GM21528 (cell line): ENCODE data around the gene FAM156A.
"Not testable (repeated sequence)": the region's sequence is repeated elsewhere in the genome, so short reads cannot be mapped to it uniquely, and the experiment has no call there.

Experiments
- ATAC-seq: cut with Tn5 transposase; IDR thresholded peaks from one replicate; pipeline ENCODE4 v1.9.1; 2021; ENCODE audit warnings: mild to moderate bottlenecking, moderate library complexity; ENCODE audit not compliant: unreplicated experiment, low FRiP score

Gene FAM156A

DNA sequence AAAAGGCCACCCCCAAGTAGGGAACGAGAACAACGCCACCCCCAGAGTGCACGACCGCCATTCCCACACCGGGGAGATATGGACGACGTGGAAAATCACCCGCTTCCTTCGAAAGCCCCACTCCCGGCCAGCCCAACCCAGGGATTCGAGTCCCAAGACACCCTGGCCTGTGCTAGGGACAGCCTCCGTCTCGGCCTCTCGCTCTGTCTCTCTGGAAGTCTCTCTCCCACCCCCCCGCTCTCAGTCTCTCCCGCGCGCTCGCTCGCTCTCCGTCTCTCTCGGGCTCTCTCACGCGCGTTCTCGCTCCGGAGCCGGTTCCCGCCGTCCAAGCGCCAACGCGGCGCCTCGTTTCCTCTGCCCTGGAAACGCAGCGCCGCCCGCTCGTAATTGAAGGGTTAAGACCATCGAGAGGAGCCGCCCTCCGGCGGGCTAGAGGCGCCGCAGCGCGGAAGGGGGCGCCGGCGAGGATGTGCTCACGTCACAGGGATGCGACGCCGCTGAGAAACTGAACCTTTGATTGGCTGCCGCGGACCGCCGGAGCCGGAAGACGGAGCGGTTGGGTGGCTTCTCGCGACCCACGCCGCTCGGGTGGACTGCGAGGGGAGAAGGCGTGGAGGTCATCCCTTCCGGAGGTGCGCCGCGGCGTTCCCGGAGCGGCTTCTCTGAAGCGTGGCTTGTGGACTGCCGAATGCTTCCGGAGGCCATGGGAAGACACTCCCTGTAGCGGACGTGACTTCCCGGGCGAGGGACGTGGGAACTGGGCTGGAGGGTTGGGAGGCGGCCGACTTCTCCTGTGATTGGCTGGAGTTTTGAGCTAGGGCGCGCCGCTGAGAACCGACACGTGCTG is at the start of gene FAM156A:
Gene FAM156A (minus strand): TSS at position 406 of the 847 bp plus-strand sequence. CDS start 9,930 bp downstream, outside the sequence.
- ATAC-seq, result peak; percentile 83

DNA sequence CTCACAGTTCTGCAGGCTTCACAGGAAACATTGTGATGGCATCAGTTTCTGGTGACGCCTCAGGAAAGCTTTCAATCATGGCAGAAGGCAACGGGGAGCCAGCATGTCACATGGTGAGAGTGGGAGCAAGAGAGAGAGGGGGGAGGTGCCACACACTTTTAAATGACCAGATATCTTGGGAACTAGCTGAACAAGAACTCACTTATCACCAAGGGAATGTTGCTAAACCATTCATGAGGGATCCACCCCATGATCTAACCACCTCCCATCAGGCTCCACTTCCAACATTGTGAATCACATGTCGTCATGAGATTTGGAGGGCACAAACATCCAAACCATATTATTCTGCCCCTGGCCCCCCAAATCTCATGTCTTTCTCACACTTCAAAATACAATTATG is 47.0 kb upstream of the FAM156A start:
- no peak for ATAC-seq

GRCh38 chrX:53004811-53005210 is 46.5 kb upstream of the FAM156A start:
- ATAC-seq, result no peak

DNA sequence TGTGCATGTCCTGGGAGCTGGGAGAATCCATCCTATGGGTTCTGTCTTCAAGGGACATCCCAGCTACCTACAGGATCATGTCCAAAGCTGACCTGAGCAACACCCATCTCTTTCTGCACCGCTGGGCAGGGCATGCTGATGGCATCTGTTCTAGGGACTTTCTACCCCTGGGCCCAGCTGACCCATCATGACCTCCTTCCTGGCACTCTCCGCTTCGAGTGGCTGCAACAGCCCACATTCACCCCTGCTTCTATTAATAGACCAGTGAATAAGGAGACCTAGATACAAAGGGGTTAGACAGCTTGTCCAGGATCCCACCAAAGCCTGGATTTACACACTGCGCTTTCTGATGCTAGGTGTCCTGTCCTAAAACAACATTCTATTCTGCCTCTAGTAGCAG is 45.7 kb upstream of the FAM156A start:
- no peak for ATAC-seq

- no peak for ATAC-seq
These were observed 44.8 kb upstream of the FAM156A start for GRCh38 chrX:53003111-53003510.

DNA sequence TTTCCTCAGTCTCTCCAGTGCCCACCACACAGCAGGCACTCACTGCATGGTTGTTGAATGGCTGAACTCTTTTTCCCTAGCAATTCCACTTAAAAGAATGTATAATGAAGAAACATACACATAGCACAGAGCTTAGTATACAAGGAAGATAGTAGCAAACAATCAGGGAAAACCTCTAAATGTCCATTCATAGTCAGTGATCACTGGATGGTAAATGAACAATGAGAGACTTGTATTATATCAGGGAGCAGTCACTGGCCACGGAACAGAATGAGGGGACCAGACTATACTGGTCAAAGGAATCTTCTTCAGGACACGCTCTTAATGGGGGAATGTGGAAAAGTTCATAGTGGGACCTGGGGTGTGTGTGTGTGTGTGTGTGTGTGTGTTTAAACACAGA is 43.6 kb upstream of the FAM156A start:
- no peak for ATAC-seq

DNA sequence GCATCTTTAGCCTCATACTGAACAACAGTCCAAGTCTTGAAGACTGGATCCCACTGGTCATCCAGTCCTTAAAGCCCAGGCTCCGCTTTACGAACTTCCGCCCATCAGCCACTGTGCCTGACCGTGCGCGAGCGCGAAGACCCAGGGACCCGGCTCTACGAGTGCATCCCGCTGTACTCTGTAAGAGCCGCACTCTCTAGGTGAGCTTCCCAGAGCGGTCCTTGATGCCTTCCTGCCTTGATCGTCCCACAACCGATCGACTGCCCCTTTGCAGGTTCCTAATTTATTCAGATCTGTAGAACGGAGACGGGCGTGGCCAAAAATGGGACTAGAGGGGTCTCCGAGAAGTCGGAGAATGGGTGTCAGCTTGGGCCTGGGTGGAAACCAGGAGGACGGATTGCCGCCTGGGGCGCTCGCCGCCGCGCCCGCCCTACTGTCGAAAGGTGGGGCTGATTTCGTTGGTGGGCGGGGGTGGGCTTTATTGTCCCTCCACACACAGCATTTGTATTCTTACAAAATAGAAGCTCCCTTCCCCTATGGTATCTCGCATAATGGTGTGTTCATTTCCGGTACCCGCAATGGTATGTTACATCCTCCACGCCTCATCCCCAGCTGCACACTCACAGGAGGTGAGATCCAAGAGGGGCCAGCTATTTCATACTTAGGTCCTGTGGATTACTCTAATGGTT is 42.3 kb upstream of the FAM156A start:
- ATAC-seq, result no peak

DNA sequence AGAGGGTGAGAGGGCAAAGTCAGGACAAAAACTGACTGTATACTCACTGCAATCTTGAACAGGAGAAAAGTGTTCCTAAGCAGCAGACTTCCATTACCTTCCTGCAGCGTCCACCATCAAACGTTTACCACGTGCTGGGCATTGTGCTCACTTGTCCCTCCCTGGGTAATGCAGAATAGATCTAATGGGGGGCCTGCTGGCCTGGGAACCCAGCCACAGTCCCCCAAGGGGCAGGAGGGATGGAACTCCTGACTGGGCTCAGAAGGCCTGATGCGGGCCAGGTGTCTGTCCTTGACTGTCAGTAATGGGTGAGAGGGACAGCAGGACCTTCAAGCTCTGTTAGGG is 37.6 kb upstream of the FAM156A start:
- ATAC-seq, result peak; percentile 10

DNA sequence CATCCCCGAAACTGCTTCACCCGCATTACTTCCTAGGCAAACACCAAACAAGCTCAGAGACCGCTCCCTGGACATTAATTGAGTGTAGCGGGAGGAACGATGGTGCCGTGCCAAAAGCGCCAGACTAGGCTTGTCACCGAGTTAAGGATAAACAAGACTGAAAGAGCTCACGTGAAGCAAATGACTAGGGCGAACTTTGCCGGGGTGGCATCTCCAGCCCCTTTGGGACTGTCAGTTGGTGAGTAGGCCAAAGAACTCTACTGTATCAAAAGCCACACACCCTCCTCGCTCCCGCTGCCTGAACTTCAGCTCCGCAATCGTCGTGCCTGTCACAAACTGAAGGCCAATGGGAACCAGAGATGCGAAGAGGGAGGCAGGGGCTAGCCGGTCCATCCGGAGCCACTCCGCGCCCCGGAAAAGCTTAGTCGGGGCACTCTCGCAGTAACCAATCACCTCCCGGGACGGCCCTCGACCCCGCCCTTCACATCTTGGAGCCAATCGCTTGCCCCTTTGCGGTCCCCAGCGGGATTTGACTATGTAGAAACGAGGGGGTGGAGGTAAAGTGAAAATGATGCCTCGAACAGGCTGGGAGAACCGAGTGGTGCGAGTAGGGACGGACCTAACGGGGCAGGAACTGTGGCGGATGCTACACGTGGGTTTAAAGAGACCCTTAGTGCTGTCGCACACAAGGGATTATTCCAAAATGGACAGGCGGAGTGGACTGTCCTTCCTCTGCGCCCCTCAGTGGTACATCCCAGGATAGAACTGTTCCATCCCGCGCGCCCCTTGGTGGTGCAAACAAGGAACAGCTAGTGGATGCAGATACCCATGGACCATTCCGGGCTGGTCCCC is 37.0 kb upstream of the FAM156A start:
- peak; percentile 97 for ATAC-seq

DNA sequence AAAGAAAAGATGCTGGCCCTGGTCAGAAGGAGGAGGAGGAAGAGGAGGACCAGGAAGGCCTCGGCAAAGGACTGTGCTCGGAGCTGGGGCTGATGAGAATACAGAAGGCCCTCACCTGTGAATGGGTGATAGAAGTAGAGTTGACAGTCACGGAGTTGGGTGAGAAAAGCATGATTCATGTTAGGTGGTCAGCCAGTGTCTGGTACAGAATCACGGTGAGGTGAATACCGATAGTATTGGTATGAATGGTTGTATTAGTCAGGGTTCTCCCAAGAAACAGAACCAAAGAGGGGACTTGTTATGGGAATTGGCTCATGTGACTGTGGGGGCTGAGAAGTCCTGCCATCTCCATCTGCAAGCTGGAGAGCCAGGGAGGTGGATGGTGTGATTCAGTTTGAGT is 32.5 kb upstream of the FAM156A start:
- no peak for ATAC-seq

DNA sequence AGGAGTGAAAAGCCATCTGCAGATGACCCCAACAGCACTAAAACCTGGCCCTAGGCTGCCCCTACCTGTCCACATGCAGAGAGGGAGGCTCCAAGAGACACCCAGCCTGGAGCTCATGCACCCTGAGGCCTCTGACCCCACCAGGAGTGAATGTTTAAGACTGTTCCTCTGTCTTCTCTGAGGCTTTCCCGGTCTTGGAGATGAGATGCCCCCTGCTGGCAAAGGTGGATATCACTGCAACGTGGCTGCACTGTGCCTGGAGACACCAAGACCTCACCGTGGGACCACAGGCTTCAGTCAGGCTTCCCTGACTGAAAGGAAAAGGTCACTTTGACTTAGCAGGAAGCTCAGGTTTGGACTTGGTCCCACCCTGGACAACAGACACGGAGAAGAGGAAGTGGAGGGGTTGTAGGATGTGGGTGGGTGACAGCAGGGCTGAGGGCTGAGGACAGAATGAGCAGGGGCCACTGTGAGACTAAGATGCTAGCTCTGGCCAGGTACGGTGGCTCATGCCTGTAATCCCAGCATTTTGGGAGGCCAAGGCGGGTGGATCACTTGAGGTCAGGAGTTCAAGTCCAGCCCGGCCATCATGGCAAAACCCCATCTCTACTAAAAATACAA is 31.8 kb upstream of the FAM156A start:
- peak; percentile 82 for ATAC-seq

DNA sequence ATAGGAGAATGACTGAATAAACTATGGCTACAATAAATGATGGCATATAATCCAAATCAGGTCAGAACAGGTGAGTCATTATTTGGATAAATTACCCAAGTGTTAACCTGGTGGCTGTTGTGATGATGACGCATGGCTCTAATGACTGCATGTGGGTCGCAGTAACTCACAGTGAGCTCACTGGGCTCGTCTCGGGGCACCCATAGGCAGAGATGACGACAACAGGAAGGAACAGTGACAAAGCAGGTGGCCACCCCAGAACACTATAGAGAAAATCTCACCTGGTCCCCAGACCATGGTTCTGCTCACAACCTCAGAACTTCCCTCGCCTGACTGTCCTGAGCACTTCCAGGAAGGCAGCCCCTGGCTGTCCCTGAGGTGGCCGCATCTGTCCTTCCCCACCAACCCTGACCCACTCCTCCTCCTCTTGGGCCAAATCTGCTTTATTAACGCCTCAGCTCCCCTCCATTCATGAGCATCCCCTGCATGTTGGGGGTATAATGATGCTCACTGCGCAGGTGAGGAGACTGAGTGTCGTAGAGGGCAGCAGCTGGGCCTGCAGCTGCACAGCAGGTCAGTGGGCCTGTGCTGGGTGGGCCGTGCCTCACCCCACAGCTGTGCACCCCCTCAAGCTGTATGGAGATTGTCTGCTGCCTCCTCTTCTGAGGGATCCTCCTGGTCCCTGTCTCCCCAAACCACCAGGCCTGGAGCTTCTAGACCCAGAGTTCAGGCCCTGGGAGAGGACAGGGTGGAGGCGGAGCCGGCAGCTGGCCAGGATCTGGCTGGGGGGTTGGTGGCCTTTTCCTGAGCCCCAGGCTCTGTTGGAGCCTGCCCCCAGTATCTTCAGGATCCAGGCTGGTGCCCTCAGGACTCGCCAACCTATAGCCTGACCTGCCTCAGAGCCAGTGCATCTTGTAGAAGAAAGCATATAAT is 30.9 kb upstream of the FAM156A start:
- ATAC-seq, result no peak

DNA sequence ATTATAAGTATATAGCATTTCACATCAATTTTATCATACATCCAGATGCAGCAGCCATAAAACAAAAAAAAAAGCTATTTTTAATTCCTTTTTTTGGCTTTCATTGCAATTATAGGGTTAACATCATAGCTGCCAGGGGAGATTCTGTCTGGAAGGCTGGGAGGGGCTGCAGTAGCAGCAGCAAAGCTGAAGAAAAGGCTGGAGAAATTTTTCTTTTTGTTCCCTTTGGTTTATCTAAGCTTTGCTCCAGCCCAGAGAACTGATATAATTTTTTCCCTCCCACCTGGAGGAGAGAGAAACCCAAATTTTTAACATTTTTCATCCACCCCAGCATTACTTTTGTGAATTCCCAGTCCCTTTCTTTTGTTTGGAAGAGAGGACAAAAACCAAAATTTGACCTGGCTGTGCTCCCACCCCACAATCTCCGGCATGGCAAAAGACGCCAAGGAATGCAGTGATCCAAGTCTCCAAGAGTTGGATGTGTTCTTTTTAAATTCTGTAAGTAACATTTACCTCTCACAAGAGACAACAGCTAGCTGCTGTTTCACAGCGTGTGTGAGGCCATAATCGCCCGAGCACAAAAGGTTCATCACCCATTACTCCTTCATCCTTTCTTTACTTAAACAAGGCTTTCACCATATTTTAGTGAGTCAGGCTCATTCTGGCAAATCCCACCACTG is 25.1 kb upstream of the FAM156A start:
- no peak for ATAC-seq

GRCh38 chrX:52979993-52980392 is 21.7 kb upstream of the FAM156A start:
- no peak for ATAC-seq

DNA sequence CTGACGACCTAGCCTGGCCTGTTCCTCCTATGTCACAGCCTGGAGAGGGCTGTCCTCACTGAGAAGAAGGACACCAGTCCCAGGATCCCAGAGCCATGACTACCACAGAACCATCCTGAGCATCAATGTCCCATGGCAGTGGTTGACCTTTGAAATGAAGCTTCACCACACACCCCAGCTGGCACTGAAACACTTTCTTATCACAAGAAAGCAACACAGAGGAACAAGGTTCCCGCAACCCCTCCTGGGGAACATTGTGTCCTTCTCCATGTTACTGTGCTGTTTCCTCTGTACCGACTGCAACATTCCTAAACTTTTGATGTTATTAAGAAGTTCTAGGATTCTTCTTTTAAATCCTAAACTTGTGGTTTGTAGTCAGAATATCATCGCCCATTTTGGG is 21.2 kb upstream of the FAM156A start:
- no peak for ATAC-seq

- no peak for ATAC-seq
These were observed 19.6 kb upstream of the FAM156A start for GRCh38 chrX:52977953-52978352.

- ATAC-seq, result not testable (repeated sequence)
These were observed 17.3 kb upstream of the FAM156A start for GRCh38 chrX:52975576-52975975.

DNA sequence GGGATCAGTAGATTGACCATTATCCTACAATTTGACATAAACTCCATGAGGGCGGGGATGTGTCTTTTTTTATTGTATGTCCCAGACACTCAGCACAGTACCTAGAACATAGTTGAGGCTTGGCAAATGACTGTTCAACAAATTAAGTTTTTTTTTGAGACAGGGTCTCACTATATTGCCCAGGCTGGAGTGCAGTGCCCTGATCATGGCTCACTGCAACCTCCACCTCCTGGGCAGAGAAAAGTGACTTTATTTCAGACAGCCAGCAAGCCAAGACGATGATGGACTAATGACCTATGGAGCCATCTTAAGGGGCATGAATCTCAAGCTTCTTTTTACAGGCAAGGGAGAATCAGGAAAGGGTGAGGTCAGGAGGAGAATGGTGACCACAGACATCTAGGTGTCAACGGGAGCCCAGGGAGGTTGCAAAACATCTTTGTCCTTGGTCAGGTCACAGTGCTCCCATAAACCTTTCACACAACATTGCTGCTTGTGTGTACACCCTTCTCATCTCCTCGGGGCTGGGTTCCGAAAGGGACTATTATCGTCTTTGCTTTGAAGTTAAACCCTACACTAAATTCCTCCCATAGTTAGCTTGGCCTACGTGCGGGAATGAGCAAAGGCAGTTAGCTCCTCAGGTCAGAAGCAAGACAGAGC is 16.1 kb upstream of the FAM156A start:
- not testable (repeated sequence) for ATAC-seq
